Osteocyte (in vitro differentiated cells): Measurements from ENCODE around the gene RBBP6. TPM values are rescaled to one million over a fixed set of nuclear protein-coding genes. Genes with fewer than 3 reads are reported as not detected.
"Not testable (repeated sequence)": the region's sequence is repeated elsewhere in the genome, so short reads cannot be mapped to it uniquely, and the experiment has no call there.

Experiments
- DNase-seq: peaks from one replicate; pipeline ENCODE4 v3.0.0; 2021; ENCODE audit warnings: mixed read lengths; ENCODE audit not compliant: unreplicated experiment; ENCODE audit errors: extremely low spot score
- H3K27ac Mint-ChIP-seq: one replicate; pipeline ENCODE4 v1.8.0; 2021; ENCODE audit warnings: mild to moderate bottlenecking, mixed read lengths; ENCODE audit not compliant: unreplicated experiment
- H3K27me3 Mint-ChIP-seq: one replicate; pipeline ENCODE4 v1.8.0; 2021; ENCODE audit warnings: mixed read lengths; ENCODE audit not compliant: unreplicated experiment
- H3K36me3 Mint-ChIP-seq: one replicate; pipeline ENCODE4 v1.8.0; 2021; ENCODE audit warnings: mixed read lengths; ENCODE audit not compliant: unreplicated experiment
- H3K4me1 Mint-ChIP-seq: one replicate; pipeline ENCODE4 v1.8.0; 2021; ENCODE audit warnings: mixed read lengths; ENCODE audit not compliant: unreplicated experiment
- H3K4me3 Mint-ChIP-seq: one replicate; pipeline ENCODE4 v1.8.0; 2021; ENCODE audit warnings: mild to moderate bottlenecking, moderate library complexity, mixed read lengths; ENCODE audit not compliant: unreplicated experiment
- H3K9me3 Mint-ChIP-seq: one replicate; pipeline ENCODE4 v1.8.0; 2021; ENCODE audit warnings: mixed read lengths; ENCODE audit not compliant: unreplicated experiment
- CTCF ChIP-seq: fragments of 200-600 bp; sonication (generic); IDR thresholded peaks from 2 replicates; pipeline ENCODE4 v1.5.0; 2021; ENCODE audit warnings: antibody characterized with exemption, mild to moderate bottlenecking, moderate library complexity
- total RNA-seq: library from RNA; stranded (reverse); gene quantifications from 2 replicates; pipeline ENCODE4 v1.2.1, GENCODE V29; 2021

The RBBP6 gene
- total RNA-seq, 1 donor from 2014 or later: 54.6 TPM

GRCh38 chr16:24609417-24609739 lies 70.0 kb downstream of the RBBP6 start:
- TF ChIP-seq CTCF: no peak
- Mint-ChIP-seq H3K27me3 (peaks cover 34% of the 10 kb centered on the region), H3K4me1 (peaks cover 17% of the 10 kb centered on the region), H3K9me3 (peaks cover under 1% of the 10 kb centered on the region), H3K36me3 (no peaks in the 10 kb centered on the region), H3K4me3 (peak overlapping the region; percentile 67), H3K27ac (no peak overlapping the region)
- no peak for DNase-seq

- H3K4me1 Mint-ChIP-seq: peaks cover 17% of the 10 kb centered on the region
- H3K27me3 Mint-ChIP-seq: peaks cover 34% of the 10 kb centered on the region
- DNase-seq: peak; percentile 86
- H3K4me3 Mint-ChIP-seq: peak overlapping the region; percentile 67
- H3K9me3 Mint-ChIP-seq: no peaks in the 10 kb centered on the region
- H3K36me3 Mint-ChIP-seq: no peaks in the 10 kb centered on the region
- TF ChIP-seq CTCF: no peak
- H3K27ac Mint-ChIP-seq: no peak overlapping the region
These were observed 70.5 kb downstream of the RBBP6 start for GRCh38 chr16:24609740-24610415.

- TF ChIP-seq CTCF: no peak
- no peaks in the 10 kb centered on the region for H3K36me3 Mint-ChIP-seq
- H3K4me1 Mint-ChIP-seq: peaks cover 17% of the 10 kb centered on the region
- no peaks in the 10 kb centered on the region for H3K9me3 Mint-ChIP-seq
- peak overlapping the region; percentile 59 for H3K27ac Mint-ChIP-seq
- peak overlapping the region; percentile 67 for H3K4me3 Mint-ChIP-seq
- DNase-seq: no peak
- peaks cover 34% of the 10 kb centered on the region for H3K27me3 Mint-ChIP-seq
These were observed 71.0 kb downstream of the RBBP6 start for GRCh38 chr16:24610416-24610755.

- Mint-ChIP-seq H3K9me3 (no peaks in the 10 kb centered on the region), H3K27ac (peak overlapping the region; percentile 33), H3K4me3 (peak overlapping the region; percentile 67), H3K4me1 (peaks cover 17% of the 10 kb centered on the region), H3K27me3 (peaks cover 34% of the 10 kb centered on the region), H3K36me3 (no peaks in the 10 kb centered on the region)
- no peak for TF ChIP-seq CTCF
- DNase-seq: no peak
These were observed 71.9 kb downstream of the RBBP6 start for GRCh38 chr16:24611310-24611709.

GRCh38 chr16:24612656-24613055 lies 73.3 kb downstream of the RBBP6 start:
- TF ChIP-seq CTCF: no peak
- H3K27ac Mint-ChIP-seq: no peak overlapping the region
- H3K4me3 Mint-ChIP-seq: no peak overlapping the region
- no peaks in the 10 kb centered on the region for H3K36me3 Mint-ChIP-seq
- DNase-seq: no peak
- no peaks in the 10 kb centered on the region for H3K9me3 Mint-ChIP-seq
- H3K27me3 Mint-ChIP-seq: peaks cover 30% of the 10 kb centered on the region
- H3K4me1 Mint-ChIP-seq: peaks cover 17% of the 10 kb centered on the region

GRCh38 chr16:24613267-24613666 lies 73.9 kb downstream of the RBBP6 start:
- H3K4me3 Mint-ChIP-seq: not testable (repeated sequence)

More at GRCh38 chr16:24613267-24613666, 73.9 kb downstream of the RBBP6 start:
- H3K36me3 Mint-ChIP-seq, H3K27ac Mint-ChIP-seq, H3K9me3 Mint-ChIP-seq, DNase-seq: not testable (repeated sequence)
- Mint-ChIP-seq H3K4me1 (peaks cover 17% of the 10 kb centered on the region), H3K27me3 (peaks cover 25% of the 10 kb centered on the region)
